ENCODE data around the gene ADCY4.
"Not testable (repeated sequence)": the region's sequence is repeated elsewhere in the genome, so short reads cannot be mapped to it uniquely, and the experiment has no call there.

The ADCY4 gene

GRCh38 chr14:24338843-24339242 is 4.0 kb upstream of the ADCY4 start:
- no peak for DNase-seq (ENCODE audit: low read depth)

GRCh38 chr14:24337824-24338175 is 2.9 kb upstream of the ADCY4 start:
- DNase-seq (ENCODE audit: low read depth): no peak

GRCh38 chr14:24337144-24337823 is 2.4 kb upstream of the ADCY4 start:
- no peak for DNase-seq (ENCODE audit: low read depth)

GRCh38 chr14:24335461-24336171 is 745 bp upstream of the ADCY4 start:
- DNase-seq (ENCODE audit: low read depth): no peak

- DNase-seq (ENCODE audit: low read depth): peak; percentile 72
Observed at GRCh38 chr14:24332268-24332993, 2.4 kb downstream of the ADCY4 start.

- DNase-seq (ENCODE audit: low read depth): no peak
Observed at GRCh38 chr14:24331731-24332267, 3.1 kb downstream of the ADCY4 start.

- no peak for DNase-seq (ENCODE audit: low read depth)
Observed at GRCh38 chr14:24330973-24331674, 3.7 kb downstream of the ADCY4 start.

GRCh38 chr14:24329736-24330135 is 5.1 kb downstream of the ADCY4 start:
- peak; percentile 40 for DNase-seq (ENCODE audit: low read depth)

GRCh38 chr14:24329073-24329663 is 5.7 kb downstream of the ADCY4 start:
- no peak for DNase-seq (ENCODE audit: low read depth)

GRCh38 chr14:24327914-24328313 is 7.0 kb downstream of the ADCY4 start:
- DNase-seq (ENCODE audit: low read depth): not testable (repeated sequence)

- no peak for DNase-seq (ENCODE audit: low read depth)
Observed at GRCh38 chr14:24327303-24327702, 7.6 kb downstream of the ADCY4 start.

- no peak for DNase-seq (ENCODE audit: low read depth)
Observed at GRCh38 chr14:24325963-24326362, 8.9 kb downstream of the ADCY4 start.

GRCh38 chr14:24325041-24325530 is 9.8 kb downstream of the ADCY4 start:
- DNase-seq (ENCODE audit: low read depth): no peak

- DNase-seq (ENCODE audit: low read depth): no peak
Observed at GRCh38 chr14:24324024-24324423, 10.8 kb downstream of the ADCY4 start.

- DNase-seq (ENCODE audit: low read depth): no peak
Observed at GRCh38 chr14:24323341-24323740, 11.5 kb downstream of the ADCY4 start.

GRCh38 chr14:24322672-24323071 is 12.2 kb downstream of the ADCY4 start:
- DNase-seq (ENCODE audit: low read depth): no peak

GRCh38 chr14:24321212-24321975 is 13.5 kb downstream of the ADCY4 start:
- DNase-seq (ENCODE audit: low read depth): no peak

- no peak for DNase-seq (ENCODE audit: low read depth)
Observed at GRCh38 chr14:24317141-24317928, 17.5 kb downstream of the ADCY4 start.

GRCh38 chr14:24316597-24316950 is 18.3 kb downstream of the ADCY4 start:
- DNase-seq (ENCODE audit: low read depth): no peak

All from activated T-helper 9 cell treated with anti-CD3 and anti-CD28 coated beads, Interleukin-2, amount 50 U/mL, for 16 hours (primary cell).